CD14-positive monocyte (primary cell): Measurements from ENCODE around the gene PIK3R3. TPM values are rescaled to one million over a fixed set of nuclear protein-coding genes. Genes with fewer than 3 reads are reported as not detected.

Experiments used
- DNase-seq, 3 donors: peaks; one replicate each; pipeline ENCODE4 v3.0.0-alpha.2; 2011 to 2022
- H2AFZ ChIP-seq: 2 replicates; pipeline ENCODE4 v1.6.0; 2012; ENCODE audit warnings: mild to moderate bottlenecking, low read depth, low read length, inconsistent platforms; ENCODE audit not compliant: insufficient read depth, poor library complexity, severe bottlenecking
- H3K27ac ChIP-seq, 2 donors: 1 replicate in 1 of 2; 2 replicates in 1 of 2; pipeline ENCODE4 v1.5.1; 2012 to 2013; ENCODE audit warnings: low read length in 2 of 2, control low read depth in 1 of 2, inconsistent platforms in 1 of 2, low read depth in 1 of 2, mild to moderate bottlenecking in 1 of 2
- H3K27me3 ChIP-seq, 2 donors: one replicate each; pipeline versions ENCODE4 v1.6.0 to v1.6.1; 2011 to 2013; ENCODE audit warnings: low read length in 2 of 2; ENCODE audit not compliant: control insufficient read depth in 2 of 2, insufficient read depth in 2 of 2
- H3K36me3 ChIP-seq, 2 donors: replicated peaks in 1 of 2; 1 replicate in 1 of 2; 2 replicates in 1 of 2; pipeline versions ENCODE4 v1.5.1 to v1.6.1; 2012 to 2013; ENCODE audit warnings: low read length in 2 of 2, control low read depth in 1 of 2, inconsistent platforms in 1 of 2, mild to moderate bottlenecking in 1 of 2; ENCODE audit not compliant: insufficient read depth in 2 of 2, control insufficient read depth in 1 of 2
- H3K4me1 ChIP-seq, 2 donors: 1 replicate in 1 of 2; 2 replicates in 1 of 2; pipeline versions ENCODE4 v1.5.1 to v1.6.1; 2012 to 2013; ENCODE audit warnings: low read length in 2 of 2, control low read depth in 1 of 2, inconsistent platforms in 1 of 2, mild to moderate bottlenecking in 1 of 2, moderate library complexity in 1 of 2; ENCODE audit not compliant: insufficient read depth in 2 of 2, control insufficient read depth in 1 of 2
- H3K4me2 ChIP-seq: replicated peaks from 2 replicates; pipeline ENCODE3; 2012; ENCODE audit warnings: low read length, moderate library complexity, mild to moderate bottlenecking; ENCODE audit not compliant: poor library complexity, severe bottlenecking; ENCODE audit errors: extremely low read depth
- H3K4me3 ChIP-seq, 3 experiments: fragments of 200-600 bp in 1 of 3; sonication (generic) in 1 of 3; replicated peaks in 1 of 3; 1 replicate in 2 of 3; 2 replicates in 1 of 3; pipeline ENCODE4 v1.5.1; 2011 to 2013; ENCODE audit warnings: low read length in 3 of 3, mild to moderate bottlenecking in 3 of 3, control low read depth in 2 of 3, low read depth in 2 of 3, inconsistent platforms in 1 of 3, moderate library complexity in 1 of 3
- H3K79me2 ChIP-seq: 2 replicates; pipeline ENCODE4 v1.6.0; 2012; ENCODE audit warnings: mild to moderate bottlenecking, control low read depth, inconsistent platforms, low read length, moderate library complexity; ENCODE audit not compliant: insufficient read depth
- H3K9ac ChIP-seq: 2 replicates; pipeline ENCODE4 v1.6.0; 2017; ENCODE audit warnings: low read length, mild to moderate bottlenecking; ENCODE audit not compliant: insufficient read depth, poor library complexity, severe bottlenecking
- H3K9me3 ChIP-seq, 2 donors: replicated peaks in 1 of 2; 1 replicate in 1 of 2; 2 replicates in 1 of 2; pipeline versions ENCODE4 v1.5.1 to v1.6.1; 2012 to 2013; ENCODE audit warnings: low read length in 2 of 2, control low read depth in 1 of 2; ENCODE audit not compliant: control insufficient read depth in 1 of 2, insufficient read depth in 1 of 2
- H4K20me1 ChIP-seq: 2 replicates; pipeline ENCODE4 v1.6.0; 2012; ENCODE audit warnings: mild to moderate bottlenecking, low read length, control low read depth, moderate library complexity; ENCODE audit not compliant: insufficient read depth
- H3K27ac Mint-ChIP-seq, 7 donors: one replicate each; pipeline ENCODE4 v1.8.0; 2020; ENCODE audit warnings: mild to moderate bottlenecking in 7 of 7, mixed read lengths in 7 of 7, moderate library complexity in 6 of 7, inconsistent platforms in 2 of 7
- H3K27me3 Mint-ChIP-seq, 3 donors: one replicate each; pipeline ENCODE4 v1.8.0; 2021 to 2022; ENCODE audit warnings: low read depth in 3 of 3, mild to moderate bottlenecking in 3 of 3, mixed read lengths in 3 of 3, moderate library complexity in 3 of 3, inconsistent platforms in 1 of 3
- H3K36me3 Mint-ChIP-seq, 2 donors: one replicate each; pipeline ENCODE4 v1.8.0; 2020; ENCODE audit warnings: mixed read lengths in 2 of 2, inconsistent platforms in 1 of 2, mild to moderate bottlenecking in 1 of 2
- H3K4me1 Mint-ChIP-seq: one replicate; pipeline ENCODE4 v1.8.0; 2020; ENCODE audit warnings: mild to moderate bottlenecking, mixed read lengths
- H3K4me3 Mint-ChIP-seq, 2 donors: one replicate each; pipeline ENCODE4 v1.8.0; 2020; ENCODE audit warnings: mild to moderate bottlenecking in 2 of 2, mixed read lengths in 2 of 2, moderate library complexity in 1 of 2
- H3K9me3 Mint-ChIP-seq, 7 donors: one replicate each; pipeline ENCODE4 v1.8.0; 2020 to 2022; ENCODE audit warnings: mixed read lengths in 7 of 7, mild to moderate bottlenecking in 6 of 7, moderate library complexity in 6 of 7, inconsistent platforms in 2 of 7
- CTCF ChIP-seq: fragments of 200-600 bp; IDR thresholded peaks from one replicate; pipeline ENCODE4 v1.8.0; 2022; ENCODE audit warnings: antibody characterized with exemption, mild to moderate bottlenecking
- WGBS: methylation state at CpG from one replicate; pipeline ENCODE4 v1.1.5; 2013; ENCODE audit warnings: missing lambda C conversion rate; ENCODE audit not compliant: insufficient coverage; 5-methylcytosine and 5-hydroxymethylcytosine counted together
- intact Hi-C, 2 donors: fragments of 100-400 bp; cut with micrococcal nuclease; formaldehyde crosslinking; loops; one replicate each; pipeline versions ENCODE4 v1.15.0 to v1.15.1; 2023
- polyA plus RNA-seq, 3 donors: library from polyadenylated mRNA; depleted of rRNA in 1 of 3; unstranded in 2 of 3; stranded (reverse) in 1 of 3; fragments of 300-500 nt in 2 of 3; fragments of >200 nt in 1 of 3; fragmentation: Illumina TruSeq in 2 of 3; gene quantifications; 1 replicate in 2 of 3; 2 replicates in 1 of 3; pipeline ENCODE4 v1.2.3, GENCODE V29; 2012 to 2021

The PIK3R3 gene
- polyA plus RNA-seq, 3 donors, result 0.09 to 0.28 (median 0.17) TPM

GRCh38 chr1:46174448-46175231 is 42.2 kb upstream of the PIK3R3 start, which contains the start of gene TSPAN1:
Gene TSPAN1, plus strand, starts transcription at chr1:46175087. Its CDS starts 6,021 bp downstream, at chr1:46181108.
- Histone ChIP-seq H3K4me1 (peaks cover 0 to 4% of the 10 kb centered on the region in 2 donors), H3K27ac (no peak within 1 kb of the TSS), H3K36me3 (no peaks in the 10 kb centered on the region), H2AFZ (no peak within 1 kb of the TSS), H3K9me3 (no peaks in the 10 kb centered on the region), H3K4me2 (no peak within 1 kb of the TSS), H3K27me3 (no peaks in the 10 kb centered on the region), H4K20me1 (no peaks in the 10 kb centered on the region), H3K9ac (no peak within 1 kb of the TSS), H3K79me2 (no peaks in the 10 kb centered on the region), H3K4me3 (no peak within 1 kb of the TSS)
- no peaks in the 10 kb centered on the region for H3K36me3 Mint-ChIP-seq
- 92% methylated on average over 8 of the region's 11 CpGs for WGBS
- no peaks in the 10 kb centered on the region for H3K4me1 Mint-ChIP-seq
- H3K27me3 Mint-ChIP-seq, result peaks cover 6 to 9% (median 7%) of the 10 kb centered on the region in 3 donors
- no peak for TF ChIP-seq CTCF
- no peak for DNase-seq
- H3K9me3 Mint-ChIP-seq, result peaks cover 0 to 2% (median 0%) of the 10 kb centered on the region in 7 donors
- H3K4me3 Mint-ChIP-seq, result no peak within 1 kb of the TSS
- H3K27ac Mint-ChIP-seq, result no peak within 1 kb of the TSS
- intact Hi-C loops, result no loop called here

- no peaks in the 10 kb centered on the region for H3K36me3 ChIP-seq
- TF ChIP-seq CTCF, result no peak
These were observed 41.0 kb upstream of the PIK3R3 start for GRCh38 chr1:46173361-46173856.

More at GRCh38 chr1:46173361-46173856, 41.0 kb upstream of the PIK3R3 start:
- Histone ChIP-seq H4K20me1 (no peaks in the 10 kb centered on the region), H3K27me3 (peaks cover 0 to 5% of the 10 kb centered on the region in 2 donors), H3K9me3 (no peaks in the 10 kb centered on the region), H3K4me2 (no peak overlapping the region), H3K4me1 (no peaks in the 10 kb centered on the region), H3K9ac (no peak overlapping the region), H2AFZ (no peak overlapping the region), H3K27ac (no peak overlapping the region), H3K79me2 (no peaks in the 10 kb centered on the region), H3K4me3 (no peak overlapping the region)
- intact Hi-C loops, result no loop called here
- no peak overlapping the region for H3K4me3 Mint-ChIP-seq
- no peak overlapping the region for H3K27ac Mint-ChIP-seq
- no peak for DNase-seq
- no peaks in the 10 kb centered on the region for H3K36me3 Mint-ChIP-seq
- H3K9me3 Mint-ChIP-seq, result peaks cover 0 to 2% (median 0%) of the 10 kb centered on the region in 7 donors
- peaks cover 12 to 16% (median 13%) of the 10 kb centered on the region in 3 donors for H3K27me3 Mint-ChIP-seq
- WGBS, result no CpG with 5 or more reads among the region's 4 CpGs
- H3K4me1 Mint-ChIP-seq, result no peaks in the 10 kb centered on the region
